Measurements from ENCODE around the gene MMS19. TPM values are rescaled to one million over a fixed set of nuclear protein-coding genes. Genes with fewer than 3 reads are reported as not detected.
"Not testable (repeated sequence)": the region's sequence is repeated elsewhere in the genome, so short reads cannot be mapped to it uniquely, and the experiment has no call there.

The MMS19 gene
- total RNA-seq, 2 experiments from 2014 or later: 91.3 to 107 TPM

- Mint-ChIP-seq H3K4me3 (no peak overlapping the region), H3K27me3 (no peaks in the 10 kb centered on the region), H3K4me1 (peaks cover 21% of the 10 kb centered on the region), H3K9me3 (ENCODE audit: low read depth) (no peaks in the 10 kb centered on the region), H3K27ac (no peak overlapping the region), H3K36me3 (ENCODE audit: low read depth) (no peaks in the 10 kb centered on the region)
- ChIA-PET CTCF (interaction anchor here (0.7 to 11.2 kb wide), 3 partner anchors 15 to 51 kb away, joined by 3 to 87 read pairs (median 3); no protein-coding TSS in a partner anchor), POLR2A (no interaction called here)
- intact Hi-C loops (cut with DNase I, micrococcal nuclease): no loop called here
- ATAC-seq (no peak), DNase-seq (no peak)
Measured at GRCh38 chr10:97538839-97539238, 40.6 kb upstream of the MMS19 start.

GRCh38 chr10:97538411-97538810 lies 40.2 kb upstream of the MMS19 start:
- CTCF ChIA-PET: interaction anchor here (0.7 to 11.2 kb wide), 2 partner anchors 15 to 148 kb away, joined by 3 to 87 read pairs; no protein-coding TSS in a partner anchor
- Mint-ChIP-seq H3K36me3 (ENCODE audit: low read depth) (no peaks in the 10 kb centered on the region), H3K4me3 (no peak overlapping the region), H3K27me3 (no peaks in the 10 kb centered on the region), H3K4me1 (peaks cover 17% of the 10 kb centered on the region), H3K9me3 (ENCODE audit: low read depth) (no peaks in the 10 kb centered on the region), H3K27ac (no peak overlapping the region)
- ATAC-seq (no peak), DNase-seq (no peak)
- POLR2A ChIA-PET: no interaction called here
- intact Hi-C loops (cut with DNase I, micrococcal nuclease): no loop called here

GRCh38 chr10:97537186-97537869 lies 39.1 kb upstream of the MMS19 start:
- no peaks in the 10 kb centered on the region for H3K36me3 Mint-ChIP-seq (ENCODE audit: low read depth)

GRCh38 chr10:97534746-97535367 lies 36.6 kb upstream of the MMS19 start:
- DNase-seq: peak; percentile 73
- no peaks in the 10 kb centered on the region for H3K36me3 Mint-ChIP-seq (ENCODE audit: low read depth)
- POLR2A ChIA-PET: interaction anchor here (0.6 kb wide), 1 partner anchor 327 kb away, joined by 4 read pairs; no protein-coding TSS in a partner anchor

More at GRCh38 chr10:97537186-97537869, 39.1 kb upstream of the MMS19 start:
- H3K4me1 Mint-ChIP-seq: peaks cover 6% of the 10 kb centered on the region
- ChIA-PET POLR2A (no interaction called here), CTCF (interaction anchor here (0.7 to 11.2 kb wide), 3 partner anchors 10 to 149 kb away, joined by 3 to 87 read pairs (median 3); no protein-coding TSS in a partner anchor)
- no peak overlapping the region for H3K27ac Mint-ChIP-seq
- no peak overlapping the region for H3K4me3 Mint-ChIP-seq
- intact Hi-C loops (cut with DNase I, micrococcal nuclease): no loop called here
- DNase-seq (no peak), ATAC-seq (no peak)
- no peaks in the 10 kb centered on the region for H3K27me3 Mint-ChIP-seq
- no peaks in the 10 kb centered on the region for H3K9me3 Mint-ChIP-seq (ENCODE audit: low read depth)

GRCh38 chr10:97533888-97534287 lies 35.7 kb upstream of the MMS19 start:
- POLR2A ChIA-PET: no interaction called here
- CTCF ChIA-PET: interaction anchor here (0.6 to 11.2 kb wide), 15 partner anchors 12 to 133 kb away, joined by 3 to 87 read pairs (median 4); partner anchors contain the start of genes ANKRD2, HOGA1 and RRP12

More at GRCh38 chr10:97534746-97535367, 36.6 kb upstream of the MMS19 start:
- Mint-ChIP-seq H3K4me1 (no peaks in the 10 kb centered on the region), H3K4me3 (no peak overlapping the region), H3K9me3 (ENCODE audit: low read depth) (no peaks in the 10 kb centered on the region), H3K27ac (no peak overlapping the region), H3K27me3 (no peaks in the 10 kb centered on the region)
- CTCF ChIA-PET: interaction anchor here (0.6 to 11.2 kb wide), 22 partner anchors 11 to 254 kb away, joined by 3 to 87 read pairs (median 4); partner anchors contain the start of genes ANKRD2 and HOGA1
- intact Hi-C loops (cut with DNase I, micrococcal nuclease): loop anchor here (1.0 kb wide), 1 partner anchor 18 kb away; no protein-coding TSS in a partner anchor
- peak; percentile 87 for ATAC-seq

GRCh38 chr10:97532935-97533671 lies 34.9 kb upstream of the MMS19 start:
- Mint-ChIP-seq H3K4me1 (no peaks in the 10 kb centered on the region), H3K4me3 (no peak overlapping the region), H3K36me3 (ENCODE audit: low read depth) (no peaks in the 10 kb centered on the region), H3K27ac (no peak overlapping the region), H3K9me3 (ENCODE audit: low read depth) (no peaks in the 10 kb centered on the region), H3K27me3 (no peaks in the 10 kb centered on the region)
- ChIA-PET CTCF (interaction anchor here (0.6 to 11.2 kb wide), 7 partner anchors 11 to 72 kb away, joined by 3 to 87 read pairs (median 8); no protein-coding TSS in a partner anchor), POLR2A (no interaction called here)
- intact Hi-C loops (cut with DNase I, micrococcal nuclease): no loop called here
- DNase-seq (no peak), ATAC-seq (no peak)

More at GRCh38 chr10:97533888-97534287, 35.7 kb upstream of the MMS19 start:
- Mint-ChIP-seq H3K27me3 (no peaks in the 10 kb centered on the region), H3K9me3 (ENCODE audit: low read depth) (no peaks in the 10 kb centered on the region), H3K27ac (no peak overlapping the region), H3K4me3 (no peak overlapping the region), H3K4me1 (no peaks in the 10 kb centered on the region), H3K36me3 (ENCODE audit: low read depth) (no peaks in the 10 kb centered on the region)
- no peak for DNase-seq
- intact Hi-C loops (cut with DNase I, micrococcal nuclease): loop anchor here (1.0 kb wide), 1 partner anchor 19 kb away; no protein-coding TSS in a partner anchor
- no peak for ATAC-seq

GRCh38 chr10:97531401-97531986 lies 33.3 kb upstream of the MMS19 start:
- Mint-ChIP-seq H3K4me3 (no peak overlapping the region), H3K27ac (no peak overlapping the region), H3K36me3 (ENCODE audit: low read depth) (no peaks in the 10 kb centered on the region), H3K27me3 (no peaks in the 10 kb centered on the region), H3K9me3 (ENCODE audit: low read depth) (no peaks in the 10 kb centered on the region), H3K4me1 (no peaks in the 10 kb centered on the region)
- ATAC-seq (no peak), DNase-seq (no peak)
- ChIA-PET CTCF (no interaction called here), POLR2A (no interaction called here)
- intact Hi-C loops (cut with DNase I, micrococcal nuclease): no loop called here

GRCh38 chr10:97529685-97530465 lies 31.7 kb upstream of the MMS19 start:
- intact Hi-C loops (cut with DNase I, micrococcal nuclease): no loop called here
- POLR2A ChIA-PET: no interaction called here
- H3K27me3 Mint-ChIP-seq: no peaks in the 10 kb centered on the region

GRCh38 chr10:97528876-97529275 lies 30.7 kb upstream of the MMS19 start:
- POLR2A ChIA-PET; ATAC-seq; DNase-seq; H3K27ac Mint-ChIP-seq; H3K9me3 Mint-ChIP-seq (ENCODE audit: low read depth); intact Hi-C loops (cut with DNase I, micrococcal nuclease); H3K4me1 Mint-ChIP-seq; H3K36me3 Mint-ChIP-seq (ENCODE audit: low read depth); H3K27me3 Mint-ChIP-seq; CTCF ChIA-PET; H3K4me3 Mint-ChIP-seq: not testable (repeated sequence)

More at GRCh38 chr10:97529685-97530465, 31.7 kb upstream of the MMS19 start:
- CTCF ChIA-PET: interaction anchor here (0.5 to 1.3 kb wide), 3 partner anchors 24 to 121 kb away, joined by 3 to 4 read pairs (median 3); no protein-coding TSS in a partner anchor
- Mint-ChIP-seq H3K9me3 (ENCODE audit: low read depth) (no peaks in the 10 kb centered on the region), H3K27ac (no peak overlapping the region), H3K36me3 (ENCODE audit: low read depth) (no peaks in the 10 kb centered on the region), H3K4me1 (no peaks in the 10 kb centered on the region), H3K4me3 (no peak overlapping the region)
- ATAC-seq (no peak), DNase-seq (no peak)

- intact Hi-C loops (cut with DNase I, micrococcal nuclease): no loop called here
- Mint-ChIP-seq H3K36me3 (ENCODE audit: low read depth) (no peaks in the 10 kb centered on the region), H3K9me3 (ENCODE audit: low read depth) (no peaks in the 10 kb centered on the region), H3K4me1 (no peaks in the 10 kb centered on the region), H3K27me3 (no peaks in the 10 kb centered on the region), H3K4me3 (no peak overlapping the region), H3K27ac (no peak overlapping the region)
- ATAC-seq: no peak
- DNase-seq: no peak
- CTCF ChIA-PET: no interaction called here
- POLR2A ChIA-PET: no interaction called here
Measured at GRCh38 chr10:97525683-97526110, 27.5 kb upstream of the MMS19 start.

All from activated CD4-positive, alpha-beta T cell treated with anti-CD3 and anti-CD28 coated beads for 36 hours (primary cell).